ENCODE measurements around the gene ITGA2.
A peak's percentile ranks its signal among the peaks of the same experiment; 100 is the strongest.

ITGA2 gene

DNA sequence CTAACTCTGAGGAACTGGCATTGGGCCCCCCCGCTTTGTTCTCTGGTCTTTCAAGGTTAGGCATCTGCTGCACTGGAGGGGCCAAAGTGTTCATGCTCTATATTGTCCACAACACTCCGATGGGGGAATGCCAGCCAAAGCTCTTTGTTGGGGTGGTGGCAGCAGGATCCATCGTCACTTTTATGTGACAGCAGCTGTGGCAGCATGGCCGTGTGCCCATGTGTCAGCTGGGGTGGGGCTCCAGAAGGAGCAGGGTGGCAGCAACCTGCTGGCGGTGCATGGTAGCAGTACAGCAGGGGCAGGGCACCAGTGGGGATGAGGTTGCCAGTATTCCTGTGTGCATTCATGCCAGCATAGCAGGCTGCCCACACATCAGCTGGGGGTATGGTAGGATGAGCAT, 28.2 kb downstream of the ITGA2 start:
- CTCF ChIA-PET = interaction anchor here (0.9 to 1.9 kb wide), 2 partner anchors 11 to 18 kb away, joined by 4 read pairs; no protein-coding TSS in a partner anchor
- TF ChIP-seq CTCF (IDR thresholded peaks at IDR 0.05; ENCODE audit: insufficient read depth, low read length, missing control alignments) = no peak

DNA sequence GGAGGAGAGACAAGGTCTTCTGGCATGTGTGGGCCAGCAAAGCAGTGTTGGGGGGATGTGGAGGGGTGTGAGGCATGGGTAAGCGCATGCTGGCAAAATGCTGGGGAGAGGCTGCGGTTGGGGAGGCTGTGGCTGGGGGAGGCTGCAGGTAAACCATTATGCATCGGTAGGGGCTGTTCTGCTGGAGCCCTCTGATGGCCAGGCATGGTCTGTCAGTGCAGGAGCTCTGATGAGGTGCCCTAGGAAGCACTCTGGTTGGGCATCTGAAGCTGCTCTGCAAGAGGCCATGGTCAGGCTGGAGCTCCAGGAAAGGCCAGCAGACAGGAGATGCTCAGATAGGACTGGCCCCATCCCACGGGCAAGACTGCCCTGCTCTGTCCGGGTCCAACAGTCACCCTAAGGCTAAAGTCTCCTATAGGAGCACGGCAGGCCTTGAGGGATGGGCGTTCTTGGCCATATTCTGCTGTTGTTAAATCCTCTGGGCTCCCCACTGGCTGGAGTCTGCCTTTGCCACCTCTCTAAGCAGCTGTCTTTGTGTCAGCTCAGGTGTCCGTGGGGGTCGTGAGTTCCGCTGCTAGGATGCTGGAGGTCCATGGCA, 28.7 kb downstream of the ITGA2 start:
- H3K4me3 ChIP-seq (ENCODE audit: low read depth, low read length) = no peak overlapping the region
- TF ChIP-seq CTCF (IDR thresholded peaks at IDR 0.05; ENCODE audit: insufficient read depth, low read length, missing control alignments) = no peak
- no peak for DNase-seq (ENCODE audit: low read depth, low spot score)
- ChIA-PET POLR2A (no interaction called here), CTCF (interaction anchor here (0.9 to 1.9 kb wide), 2 partner anchors 11 to 18 kb away, joined by 4 read pairs; no protein-coding TSS in a partner anchor)

More for the DNA sequence above, 28.2 kb downstream of the ITGA2 start:
- POLR2A ChIA-PET = no interaction called here
- no peak for DNase-seq (ENCODE audit: low read depth, low spot score)
- H3K4me3 ChIP-seq (ENCODE audit: low read depth, low read length) = no peak overlapping the region

- peak; percentile 15 for TF ChIP-seq CTCF (IDR thresholded peaks at IDR 0.05; ENCODE audit: insufficient read depth, low read length, missing control alignments)
- CTCF ChIA-PET = interaction anchor here (0.9 kb wide), 1 partner anchor 42 kb away, joined by 3 read pairs; no protein-coding TSS in a partner anchor
Measured at GRCh38 chr5:53019320-53019719, 30.2 kb downstream of the ITGA2 start.

DNA sequence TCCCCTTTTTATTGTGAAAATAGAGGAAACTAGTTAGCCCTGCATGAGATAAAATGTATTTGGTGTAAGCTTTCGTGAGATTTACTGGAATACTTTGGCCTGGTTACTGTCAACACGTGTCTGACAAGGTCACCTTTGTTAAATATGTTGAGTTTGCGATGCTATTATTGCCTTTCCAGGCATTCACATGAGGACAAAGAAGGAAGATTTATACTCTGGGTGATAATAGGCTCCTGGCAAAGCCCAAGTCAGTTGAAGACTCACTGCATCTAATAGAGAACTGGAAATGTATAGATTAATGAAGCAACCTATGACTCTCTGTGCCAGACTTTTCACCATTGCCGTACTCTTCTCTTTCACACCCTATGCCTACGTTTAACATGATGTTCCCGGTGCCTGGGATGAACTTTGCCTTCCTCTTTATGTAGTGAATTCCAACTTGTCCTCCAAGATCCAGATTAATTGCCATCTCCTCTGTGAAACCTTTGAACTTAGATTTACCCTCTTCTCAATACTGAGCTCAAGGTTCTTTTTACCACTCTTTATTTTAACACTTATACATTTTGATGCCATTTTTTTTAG, 33.9 kb downstream of the ITGA2 start:
- POLR2A ChIA-PET = no interaction called here
- no peak for DNase-seq (ENCODE audit: low read depth, low spot score)
- TF ChIP-seq CTCF (IDR thresholded peaks at IDR 0.05; ENCODE audit: insufficient read depth, low read length, missing control alignments) = no peak
- CTCF ChIA-PET = interaction anchor here (0.7 to 3.5 kb wide), 3 partner anchors 12 to 15 kb away, joined by 3 to 12 read pairs (median 10); no protein-coding TSS in a partner anchor
- H3K4me3 ChIP-seq (ENCODE audit: low read depth, low read length) = no peak overlapping the region

More at GRCh38 chr5:53019320-53019719, 30.2 kb downstream of the ITGA2 start:
- no peak for DNase-seq (ENCODE audit: low read depth, low spot score)
- H3K4me3 ChIP-seq (ENCODE audit: low read depth, low read length) = no peak overlapping the region
- POLR2A ChIA-PET = no interaction called here

GRCh38 chr5:53023969-53024368, 34.8 kb downstream of the ITGA2 start:
- ChIA-PET POLR2A (no interaction called here), CTCF (interaction anchor here (0.7 to 3.5 kb wide), 4 partner anchors 12 to 76 kb away, joined by 3 to 12 read pairs (median 7); no protein-coding TSS in a partner anchor)
- no peak for TF ChIP-seq CTCF (IDR thresholded peaks at IDR 0.05; ENCODE audit: insufficient read depth, low read length, missing control alignments)
- peak; percentile 59 for DNase-seq (ENCODE audit: low read depth, low spot score)
- no peak overlapping the region for H3K4me3 ChIP-seq (ENCODE audit: low read depth, low read length)

DNA sequence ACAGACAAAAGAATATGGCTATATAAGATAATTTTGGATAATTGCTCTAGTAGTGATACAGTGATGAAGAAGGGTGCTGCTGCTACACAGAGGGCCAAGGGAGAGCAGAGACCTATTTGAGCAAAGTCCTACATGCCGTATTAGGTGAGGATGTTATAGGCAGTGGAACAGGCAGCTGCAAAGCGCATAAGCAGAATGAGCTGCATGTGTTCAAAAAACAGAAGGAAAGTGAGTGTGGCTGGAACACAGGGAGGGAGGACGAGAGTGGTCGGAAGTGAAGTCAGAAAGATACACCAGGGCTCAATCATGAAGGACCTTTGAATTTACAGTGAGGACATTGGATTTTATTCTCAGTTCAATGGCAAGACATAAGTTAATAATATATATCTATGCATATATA, 35.4 kb downstream of the ITGA2 start:
- DNase-seq (ENCODE audit: low read depth, low spot score) = no peak
- ChIA-PET CTCF (interaction anchor here (1.0 to 3.5 kb wide), 3 partner anchors 11 to 76 kb away, joined by 4 to 12 read pairs (median 10); no protein-coding TSS in a partner anchor), POLR2A (no interaction called here)
- no peak for TF ChIP-seq CTCF (IDR thresholded peaks at IDR 0.05; ENCODE audit: insufficient read depth, low read length, missing control alignments)
- H3K4me3 ChIP-seq (ENCODE audit: low read depth, low read length) = no peak overlapping the region

Data from AG04449 (cell line).